H1 (cell line): ENCODE measurements around the gene SRMS. TPM values are rescaled to one million over a fixed set of nuclear protein-coding genes. Genes with fewer than 3 reads are reported as not detected.

Experiments
- BCL11A ChIP-seq, 2 experiments: IDR thresholded peaks; one replicate each; pipeline ENCODE4 v1.6.1; 2011; ENCODE audit warnings: low read depth in 2 of 2, low read length in 2 of 2, mild to moderate bottlenecking in 2 of 2
- CBX8 ChIP-seq: fragments of 300-800, 300-1000 bp; sonication (generic); IDR thresholded peaks from 2 replicates; pipeline ENCODE4 v1.7.1; 2016; ENCODE audit warnings: low read depth, low read length, borderline replicate concordance
- CHD1 ChIP-seq: IDR thresholded peaks from 2 replicates; pipeline ENCODE4 v1.6.1; 2012; ENCODE audit warnings: low read depth, low read length, improper control_type of control experiment
- GABPA ChIP-seq: IDR thresholded peaks from 2 replicates; pipeline ENCODE4 v1.6.1; 2011; ENCODE audit warnings: mild to moderate bottlenecking, low read length, moderate library complexity, borderline replicate concordance; ENCODE audit not compliant: insufficient read depth
- HDAC2 ChIP-seq, 2 experiments: fragments of 300-600 bp in 1 of 2; sonication (generic) in 1 of 2; IDR thresholded peaks; 2 replicates each; pipeline ENCODE4 v1.6.1; 2011 to 2012; ENCODE audit warnings: low read depth in 2 of 2, low read length in 2 of 2, mild to moderate bottlenecking in 2 of 2, moderate library complexity in 2 of 2, borderline replicate concordance in 1 of 2, inconsistent platforms in 1 of 2
- JUN ChIP-seq: IDR thresholded peaks from 2 replicates; pipeline ENCODE4 v1.6.1; 2011; ENCODE audit warnings: low read depth, mild to moderate bottlenecking, improper control_type of control experiment, low read length
- JUND ChIP-seq: IDR thresholded peaks from 2 replicates; pipeline ENCODE4 v1.6.1; 2011; ENCODE audit warnings: mild to moderate bottlenecking, improper control_type of control experiment, low read length
- KDM4A ChIP-seq: IDR thresholded peaks from one replicate; pipeline ENCODE4 v1.7.1; 2012; ENCODE audit warnings: low read depth, mild to moderate bottlenecking, moderate library complexity, low read length, inconsistent platforms; ENCODE audit not compliant: severe bottlenecking
- NANOG ChIP-seq: IDR thresholded peaks from 2 replicates; pipeline ENCODE4 v1.6.1; 2011; ENCODE audit warnings: low read length, low read depth, mild to moderate bottlenecking, inconsistent platforms; ENCODE audit not compliant: insufficient read depth, poor library complexity, severe bottlenecking
- NRF1 ChIP-seq: IDR thresholded peaks from 2 replicates; pipeline ENCODE4 v1.6.1; 2011; ENCODE audit warnings: mild to moderate bottlenecking, low read depth, low read length, improper control_type of control experiment
- PHF8 ChIP-seq: fragments of 200-600 bp; sonication (generic); conservative IDR thresholded peaks from 2 replicates; pipeline ENCODE4 v1.7.1; 2012; ENCODE audit warnings: low read depth, mild to moderate bottlenecking, inconsistent platforms, low read length, moderate library complexity
- POLR2A ChIP-seq, 2 experiments: IDR thresholded peaks; 1 replicate in 1 of 2; 2 replicates in 1 of 2; pipeline ENCODE4 v1.6.1; 2011; ENCODE audit warnings: low read depth in 2 of 2, low read length in 2 of 2, mild to moderate bottlenecking in 2 of 2; ENCODE audit errors: control extremely low read depth in 1 of 2
- POU5F1 ChIP-seq: IDR thresholded peaks from 2 replicates; pipeline ENCODE4 v1.6.1; 2011; ENCODE audit warnings: low read depth, mild to moderate bottlenecking, low read length, moderate library complexity
- RAD21 ChIP-seq, 2 experiments: IDR thresholded peaks in 1 of 2; conservative IDR thresholded peaks in 1 of 2; 2 replicates each; pipeline ENCODE4 v1.6.1; 2011; ENCODE audit warnings: low read depth in 2 of 2, low read length in 2 of 2, improper control_type of control experiment in 1 of 2, inconsistent platforms in 1 of 2, mild to moderate bottlenecking in 1 of 2, moderate library complexity in 1 of 2
- RNF2 ChIP-seq: fragments of 200-900, 300-1000 bp; sonication (generic); IDR thresholded peaks from 2 replicates; pipeline ENCODE4 v1.7.1; 2016; ENCODE audit warnings: borderline replicate concordance, low read depth, mild to moderate bottlenecking, antibody characterized with exemption, low read length; ENCODE audit not compliant: poor library complexity, severe bottlenecking; ENCODE audit errors: missing control alignments
- RXRA ChIP-seq: IDR thresholded peaks from 2 replicates; pipeline ENCODE4 v1.6.1; 2011; ENCODE audit warnings: low read depth, mild to moderate bottlenecking, low read length, moderate library complexity; ENCODE audit not compliant: insufficient read depth
- SP4 ChIP-seq: IDR thresholded peaks from 2 replicates; pipeline ENCODE4 v1.6.1; 2012; ENCODE audit warnings: low read length, inconsistent platforms
- SRF ChIP-seq: IDR thresholded peaks from 2 replicates; pipeline ENCODE4 v1.6.1; 2011; ENCODE audit warnings: mild to moderate bottlenecking, low read depth, low read length, moderate library complexity
- SUZ12 ChIP-seq: fragments of 200-600 bp; sonication (generic); IDR thresholded peaks from 2 replicates; pipeline ENCODE4 v1.6.1; 2012; ENCODE audit warnings: mild to moderate bottlenecking, inconsistent platforms, low read length, moderate library complexity, mixed read lengths
- USF2 ChIP-seq: IDR thresholded peaks from 2 replicates; pipeline ENCODE4 v1.6.1; 2011; ENCODE audit warnings: low read length, improper control_type of control experiment
- ZNF274 ChIP-seq: IDR thresholded peaks from 2 replicates; pipeline ENCODE4 v1.7.0; 2012; ENCODE audit warnings: low read length, borderline replicate concordance; ENCODE audit errors: extremely low read depth
- polyA plus RNA-seq, 7 experiments: library from polyadenylated mRNA; depleted of rRNA in 3 of 7; stranded (reverse) in 5 of 7; unstranded in 2 of 7; fragments of >200 nt in 5 of 7; fragments of 200-250 nt in 2 of 7; gene quantifications; 1 replicate in 5 of 7; 2 replicates in 1 of 7; 4 replicates in 1 of 7; pipeline versions ENCODE4 v1.2.1 to v1.2.3, GENCODE V29; 2011 to 2013; ENCODE audit warnings: missing spikeins in 2 of 7, mixed read lengths in 2 of 7
- total RNA-seq: library from RNA; stranded (reverse); fragmentation: NEBNext Ultra II Directional; extraction: Animal tissue kit (Norgen Biotek cat#: 25700); gene quantifications from 2 replicates; pipeline ENCODE4 v1.2.1, GENCODE V29; 2021

The SRMS gene
- total and polyA plus RNA-seq, 2 of the 8 experiments (the other 6 are each of a cell fraction or from before 2014, with no cell fraction given), result 0.39 to 0.76 TPM

DNA sequence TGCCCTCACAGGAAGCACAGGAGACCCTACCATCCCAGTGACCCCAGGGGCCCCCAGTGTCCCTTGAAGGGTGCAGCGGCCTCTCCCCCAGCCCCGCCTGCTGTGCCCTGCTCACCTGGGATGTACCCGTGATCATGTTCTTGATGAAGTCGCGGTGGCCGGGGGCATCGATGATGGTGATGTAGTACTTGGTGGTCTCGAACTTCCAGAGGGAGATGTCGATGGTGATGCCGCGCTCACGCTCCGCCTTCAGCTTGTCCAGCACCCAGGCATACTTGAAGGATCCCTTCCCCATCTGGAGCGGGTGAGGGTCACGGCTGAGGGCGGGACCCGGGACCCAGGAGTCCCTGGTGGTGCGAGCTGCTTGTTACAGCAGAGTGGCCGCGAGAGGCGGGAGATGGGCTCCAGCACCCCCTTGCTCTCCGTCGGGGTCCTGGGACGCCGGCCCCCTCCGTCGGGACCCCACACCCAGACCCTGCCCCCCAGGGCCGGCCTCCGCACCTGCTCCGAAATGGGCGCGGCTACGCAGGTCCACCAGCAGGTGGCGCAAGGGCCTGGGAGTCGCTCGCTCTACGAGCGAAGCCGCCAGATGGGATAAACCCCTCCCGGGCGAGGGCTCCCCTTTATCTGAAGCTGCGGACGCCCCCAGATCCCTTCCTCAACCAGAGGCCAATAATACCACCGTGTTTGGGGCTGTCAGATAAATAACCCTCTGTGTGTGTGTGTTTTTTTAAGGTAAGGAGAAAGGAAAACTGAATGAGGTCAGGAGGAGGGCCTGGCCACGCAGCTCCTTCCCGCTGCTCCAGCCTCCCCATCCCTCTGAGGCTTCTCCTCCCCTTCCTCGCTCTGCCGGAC is 51.6 kb downstream of the SRMS start (continued):
- no peak for TF ChIP-seq CHD1
- TF ChIP-seq KDM4A, result no peak
- no peak for TF ChIP-seq SUZ12
- peak; percentile 77; the same call in 1 of the 2 replicates for TF ChIP-seq GABPA
- no peak for TF ChIP-seq NRF1
- no peak for TF ChIP-seq RNF2
- TF ChIP-seq HDAC2 (IDR thresholded peaks at IDR 0.05; ENCODE audit: borderline replicate concordance in 1 of 2, low read depth in 2 of 2, low read length in 2 of 2), result no peak
- TF ChIP-seq RAD21 (IDR thresholded peaks at IDR 0.05 in 1 of 2, conservative IDR thresholded peaks at IDR 0.05 in 1 of 2; ENCODE audit: low read depth in 2 of 2, low read length in 2 of 2), result peak; percentile 51 to 67; a peak in 3 of 4 replicates
- TF ChIP-seq SP4, result no peak
- TF ChIP-seq BCL11A (IDR thresholded peaks at IDR 0.05; ENCODE audit: low read depth in 2 of 2, low read length in 2 of 2), result no peak
- TF ChIP-seq USF2, result no peak
- no peak for TF ChIP-seq POLR2A (IDR thresholded peaks at IDR 0.05; ENCODE audit: control extremely low read depth in 1 of 2, low read depth in 2 of 2, low read length in 2 of 2)
- TF ChIP-seq NANOG, result peak; percentile 16
- no peak for TF ChIP-seq SRF
- TF ChIP-seq JUND, result no peak
- TF ChIP-seq POU5F1, result no peak
- TF ChIP-seq PHF8, result no peak
- no peak for TF ChIP-seq ZNF274
- TF ChIP-seq RXRA, result no peak
- TF ChIP-seq CBX8, result no peak
- no peak for TF ChIP-seq JUN
